22Rv1 (cell line): ENCODE results near the gene EPS15.

Experiments used
- CTCF ChIP-seq: fragments of 450-650 bp; IDR thresholded peaks from 2 replicates; pipeline ENCODE4 v1.5.1; 2017; ENCODE audit warnings: mild to moderate bottlenecking
- ZFX ChIP-seq: fragments of 450-650 bp; IDR thresholded peaks from 2 replicates; pipeline ENCODE4 v1.6.1; 2017; ENCODE audit warnings: antibody characterized with exemption, borderline replicate concordance

GRCh38 chr1:51418384-51418959, 100.6 kb downstream of the EPS15 start:
- TF ChIP-seq CTCF (no peak), ZFX (no peak)
